NB4 (cell line): Measurements from ENCODE around the gene KCTD4.

Experiments used
- MYC ChIP-seq: IDR thresholded peaks from 2 replicates; pipeline ENCODE4 v1.6.1; 2011; ENCODE audit warnings: low read depth, low read length
- POLR2A ChIP-seq: IDR thresholded peaks from 2 replicates; pipeline ENCODE4 v1.6.1; 2011; ENCODE audit warnings: mild to moderate bottlenecking; ENCODE audit not compliant: insufficient read length; ENCODE audit errors: extremely low read depth

- TF ChIP-seq MYC (no peak), POLR2A (no peak)
Observed at GRCh38 chr13:45224176-45224575, 23.3 kb upstream of the KCTD4 start.
